NCI-H2029 treated with DMSO at 0.1 percent for 48 hours (cell line): ENCODE data around the gene TFDP3.

Experiments used
- DNase-seq: peaks from one replicate; lab custom pipeline; 2025; lab: John Stamatoyannopoulos, UW

TFDP3 gene

GRCh38 chrX:133218329-133218728 lies at the start of gene TFDP3:
TFDP3 (minus strand) TSS chrX:133218354; CDS start chrX:133218259, 95 bp downstream.
- DNase-seq: no peak

- DNase-seq: no peak
These were observed 49.5 kb upstream of the TFDP3 start for GRCh38 chrX:133267621-133268020.

GRCh38 chrX:133265331-133265730 lies 47.2 kb upstream of the TFDP3 start:
- DNase-seq: no peak

- DNase-seq: no peak
These were observed 40.3 kb upstream of the TFDP3 start for GRCh38 chrX:133258481-133258880.

- DNase-seq: no peak
These were observed 36.5 kb upstream of the TFDP3 start for GRCh38 chrX:133254666-133255065.

GRCh38 chrX:133251204-133251603 lies 33.0 kb upstream of the TFDP3 start:
- no peak for DNase-seq

- no peak for DNase-seq
These were observed 32.3 kb upstream of the TFDP3 start for GRCh38 chrX:133250184-133251100.

GRCh38 chrX:133249266-133250058 lies 31.3 kb upstream of the TFDP3 start:
- DNase-seq: no peak

- no peak for DNase-seq
These were observed 30.0 kb upstream of the TFDP3 start for GRCh38 chrX:133248177-133248576.

- no peak for DNase-seq
These were observed 28.8 kb upstream of the TFDP3 start for GRCh38 chrX:133246921-133247320.

- no peak for DNase-seq
These were observed 17.7 kb upstream of the TFDP3 start for GRCh38 chrX:133235830-133236229.

- no peak for DNase-seq
These were observed 14.2 kb upstream of the TFDP3 start for GRCh38 chrX:133232331-133232730.

- no peak for DNase-seq
These were observed 11.2 kb upstream of the TFDP3 start for GRCh38 chrX:133229361-133229760.

- DNase-seq: peak; percentile 6
These were observed 2.4 kb downstream of the TFDP3 start for GRCh38 chrX:133215747-133216146.

GRCh38 chrX:133215017-133215416 lies 3.1 kb downstream of the TFDP3 start:
- no peak for DNase-seq

GRCh38 chrX:133214301-133214700 lies 3.9 kb downstream of the TFDP3 start:
- DNase-seq: no peak

GRCh38 chrX:133213117-133213516 lies 5.0 kb downstream of the TFDP3 start:
- DNase-seq: no peak

- DNase-seq: no peak
These were observed 10.4 kb downstream of the TFDP3 start for GRCh38 chrX:133207751-133208150.

- DNase-seq: no peak
These were observed 26.5 kb downstream of the TFDP3 start for GRCh38 chrX:133191739-133192039.

- DNase-seq: peak; percentile 10
These were observed 27.0 kb downstream of the TFDP3 start for GRCh38 chrX:133190877-133191738.

- no peak for DNase-seq
These were observed 29.0 kb downstream of the TFDP3 start for GRCh38 chrX:133189195-133189594.

GRCh38 chrX:133188631-133189030 lies 29.5 kb downstream of the TFDP3 start:
- DNase-seq: no peak
